Transverse colon (tissue), 4 donors: Measurements from ENCODE around the gene SCAMP1. TPM values are rescaled to one million over a fixed set of nuclear protein-coding genes. Genes with fewer than 3 reads are reported as not detected.

Experiments used
- DNase-seq: peaks from one replicate; pipeline ENCODE4 v3.0.0-alpha.2; 2019
- H3K27ac ChIP-seq, 4 donors: fragments of 200-600 bp; sonication (generic); 2 replicates each; pipeline ENCODE4 v1.5.1; 2016 to 2018; ENCODE audit warnings: inconsistent platforms in 4 of 4
- H3K27me3 ChIP-seq: fragments of 200-600 bp; sonication (generic); 2 replicates; pipeline ENCODE4 v1.5.1; 2017; ENCODE audit warnings: inconsistent platforms
- H3K36me3 ChIP-seq, 4 donors: fragments of 200-600 bp; sonication (generic); 2 replicates each; pipeline ENCODE4 v1.5.1; 2017 to 2019; ENCODE audit warnings: inconsistent platforms in 4 of 4
- H3K4me1 ChIP-seq, 4 donors: fragments of 200-600 bp; sonication (generic); 2 replicates each; pipeline ENCODE4 v1.5.1; 2017 to 2020; ENCODE audit warnings: inconsistent platforms in 4 of 4
- H3K4me3 ChIP-seq, 4 donors: fragments of 200-600 bp; sonication (generic); 1 replicate in 1 of 4; 2 replicates in 3 of 4; pipeline versions ENCODE4 v1.5.1 to v1.6.1; 2017 to 2019; ENCODE audit warnings: inconsistent platforms in 4 of 4
- H3K9me3 ChIP-seq, 2 donors: fragments of 200-600 bp; sonication (generic); 2 replicates each; pipeline ENCODE4 v1.5.1; 2017 to 2019; ENCODE audit warnings: inconsistent platforms in 2 of 2
- EP300 ChIP-seq: sonication (generic); formaldehyde crosslinking; IDR thresholded peaks from one replicate; pipeline ENCODE4 v1.6.1; 2017; ENCODE audit warnings: antibody characterized with exemption, low read depth
- POLR2A ChIP-seq: fragments of 450-650 bp; IDR thresholded peaks from one replicate; pipeline ENCODE4 v1.6.1; 2016; ENCODE audit warnings: antibody characterized with exemption, mild to moderate bottlenecking, moderate library complexity
- POLR2AphosphoS5 ChIP-seq, 3 donors: sonication (generic); formaldehyde crosslinking; IDR thresholded peaks; one replicate each; pipeline ENCODE4 v1.6.1; 2016; ENCODE audit warnings: antibody characterized with exemption in 3 of 3
- WGBS, 2 donors: methylation state at CpG; one replicate each; pipeline ENCODE4 v1.1.5; 2018; ENCODE audit warnings: low coverage in 1 of 2; 5-methylcytosine and 5-hydroxymethylcytosine counted together
- in situ Hi-C, 4 donors: fragments of 200-750 bp; cut with MboI; loops; one replicate each; pipeline versions ENCODE4 v1.15.0 to v1.15.1; 2017; ENCODE audit warnings: low sequenced_read_pairs in 3 of 4, low pct_ligation_motif_present in 1 of 4, low pct_unique_long_range_greater_than_20kb in 1 of 4
- intact Hi-C: fragments of 100-400 bp; cut with DNase I; formaldehyde crosslinking; loops from one replicate; pipeline ENCODE4 v1.15.1; 2023; ENCODE audit warnings: low total_unique reads
- total RNA-seq, 4 donors: library from RNA; depleted of rRNA; stranded (reverse); fragments of >200 nt; gene quantifications; one replicate each; pipeline ENCODE4 v1.1.0, GENCODE V29; 2016
- TF ChIP-seq, protein P1 (sequence below), 5 experiments: fragments of 200-600 bp in 3 of 5; fragments of 450-650 bp in 2 of 5; sonication (generic) in 3 of 5; IDR thresholded peaks; 1 replicate in 2 of 5; 2 replicates in 3 of 5; pipeline ENCODE4 v1.5.1; 2016 to 2017; ENCODE audit warnings: antibody characterized with exemption in 5 of 5, inconsistent platforms in 3 of 5, mild to moderate bottlenecking in 2 of 5, moderate library complexity in 1 of 5

The SCAMP1 gene
- total RNA-seq, 4 donors from 2014 or later, result 10.5 to 24.7 (median 21.8) TPM

GRCh38 chr5:78471896-78472295 lies 111.5 kb downstream of the SCAMP1 start:
- Histone ChIP-seq H3K4me3 (no peak overlapping the region), H3K36me3 (peaks cover 0 to 4% (median 0%) of the 10 kb centered on the region in 4 donors), H3K4me1 (peaks cover 0 to 5% (median 2%) of the 10 kb centered on the region in 4 donors), H3K27ac (no peak overlapping the region), H3K27me3 (no peaks in the 10 kb centered on the region), H3K9me3 (no peaks in the 10 kb centered on the region)
- in situ Hi-C loops (no loop called here), intact Hi-C loops (loop anchor here (5.0 kb wide), 1 partner anchor 175 kb away; the partner anchor contains the start of gene LHFPL2)
- no peak for DNase-seq
- TF ChIP-seq EP300 (no peak), POLR2A (no peak), POLR2AphosphoS5 (IDR thresholded peaks at IDR 0.05) (no peak)
- TF ChIP-seq, protein P1, sequence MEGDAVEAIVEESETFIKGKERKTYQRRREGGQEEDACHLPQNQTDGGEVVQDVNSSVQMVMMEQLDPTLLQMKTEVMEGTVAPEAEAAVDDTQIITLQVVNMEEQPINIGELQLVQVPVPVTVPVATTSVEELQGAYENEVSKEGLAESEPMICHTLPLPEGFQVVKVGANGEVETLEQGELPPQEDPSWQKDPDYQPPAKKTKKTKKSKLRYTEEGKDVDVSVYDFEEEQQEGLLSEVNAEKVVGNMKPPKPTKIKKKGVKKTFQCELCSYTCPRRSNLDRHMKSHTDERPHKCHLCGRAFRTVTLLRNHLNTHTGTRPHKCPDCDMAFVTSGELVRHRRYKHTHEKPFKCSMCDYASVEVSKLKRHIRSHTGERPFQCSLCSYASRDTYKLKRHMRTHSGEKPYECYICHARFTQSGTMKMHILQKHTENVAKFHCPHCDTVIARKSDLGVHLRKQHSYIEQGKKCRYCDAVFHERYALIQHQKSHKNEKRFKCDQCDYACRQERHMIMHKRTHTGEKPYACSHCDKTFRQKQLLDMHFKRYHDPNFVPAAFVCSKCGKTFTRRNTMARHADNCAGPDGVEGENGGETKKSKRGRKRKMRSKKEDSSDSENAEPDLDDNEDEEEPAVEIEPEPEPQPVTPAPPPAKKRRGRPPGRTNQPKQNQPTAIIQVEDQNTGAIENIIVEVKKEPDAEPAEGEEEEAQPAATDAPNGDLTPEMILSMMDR (IDR thresholded peaks at IDR 0.05), result no peak

- H3K36me3 ChIP-seq, result peaks cover 0 to 4% (median 0%) of the 10 kb centered on the region in 4 donors
- DNase-seq, result no peak
- H3K27me3 ChIP-seq, result no peaks in the 10 kb centered on the region
- intact Hi-C loops (loop anchor here (5.0 kb wide), 1 partner anchor 175 kb away; the partner anchor contains the start of gene LHFPL2), in situ Hi-C loops (no loop called here)
- H3K4me3 ChIP-seq, result no peak overlapping the region
- no peaks in the 10 kb centered on the region for H3K9me3 ChIP-seq
- TF ChIP-seq, protein P1 (IDR thresholded peaks at IDR 0.05), result no peak
- TF ChIP-seq POLR2AphosphoS5 (IDR thresholded peaks at IDR 0.05), result no peak
- TF ChIP-seq POLR2A, result no peak
- TF ChIP-seq EP300, result no peak
- H3K4me1 ChIP-seq, result peaks cover 0 to 4% (median under 1%) of the 10 kb centered on the region in 4 donors
- no peak overlapping the region for H3K27ac ChIP-seq
These were observed 112.2 kb downstream of the SCAMP1 start for GRCh38 chr5:78472469-78473106.

DNA sequence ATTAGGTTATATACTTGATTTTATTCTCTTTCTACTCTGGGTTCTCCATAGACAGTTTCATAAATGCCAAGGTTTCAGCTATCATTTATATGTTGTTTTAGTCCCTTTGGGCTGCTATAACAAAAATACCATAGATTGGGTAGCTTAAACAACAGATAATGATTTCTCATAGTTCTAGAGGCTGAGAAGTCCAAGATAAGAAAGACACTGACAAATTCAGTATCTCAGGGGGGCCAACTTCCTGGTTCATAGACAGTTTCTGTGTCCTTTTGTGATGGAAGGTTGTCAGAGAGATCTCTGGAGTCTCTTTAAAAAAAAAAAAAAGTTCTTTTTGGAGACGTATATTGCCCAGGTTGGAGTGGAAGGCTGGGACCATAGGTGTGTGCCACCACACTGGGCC lies 113.3 kb downstream of the SCAMP1 start:
- Histone ChIP-seq H3K4me1 (no peaks in the 10 kb centered on the region), H3K9me3 (no peaks in the 10 kb centered on the region), H3K36me3 (peaks cover 0 to 4% (median 0%) of the 10 kb centered on the region in 4 donors), H3K27me3 (no peaks in the 10 kb centered on the region), H3K27ac (no peak overlapping the region), H3K4me3 (no peak overlapping the region)
- no peak for DNase-seq
- TF ChIP-seq POLR2A, result no peak
- TF ChIP-seq EP300, result no peak
- no peak for TF ChIP-seq POLR2AphosphoS5 (IDR thresholded peaks at IDR 0.05)
- TF ChIP-seq, protein P1 (IDR thresholded peaks at IDR 0.05), result no peak
- 86 to 96% methylated on average over 1 of the region's 1 CpG for WGBS, 2 donors
- in situ Hi-C loops (no loop called here), intact Hi-C loops (loop anchor here (5.0 kb wide), 1 partner anchor 174 kb away; the partner anchor contains the start of gene LHFPL2)

GRCh38 chr5:78475370-78475769 lies 115.0 kb downstream of the SCAMP1 start:
- 96% methylated on average over 3 of the region's 3 CpGs; no CpG with 5 or more reads in 1 of the 2 donors for WGBS, 2 donors
- no peak for DNase-seq
- Histone ChIP-seq H3K4me3 (no peak overlapping the region), H3K9me3 (no peaks in the 10 kb centered on the region), H3K27ac (no peak overlapping the region), H3K36me3 (peaks cover 0 to 4% (median 0%) of the 10 kb centered on the region in 4 donors), H3K4me1 (no peaks in the 10 kb centered on the region), H3K27me3 (no peaks in the 10 kb centered on the region)
- in situ Hi-C loops (no loop called here), intact Hi-C loops (loop anchor here (5.0 kb wide), 1 partner anchor 1173 kb away; no protein-coding TSS in a partner anchor)
- TF ChIP-seq, protein P1 (IDR thresholded peaks at IDR 0.05), result no peak
- no peak for TF ChIP-seq EP300
- no peak for TF ChIP-seq POLR2AphosphoS5 (IDR thresholded peaks at IDR 0.05)
- no peak for TF ChIP-seq POLR2A
